T-helper 1 cell treated with Interleukin-12 subunit alpha and Interleukin-12 subunit beta and Interleukin-4 antibody, amounts not matched to agents 30 ng/mL and 1 ng/mL, for 36 hours (primary cell): ENCODE measurements around the gene PDLIM4. TPM values are rescaled to one million over a fixed set of nuclear protein-coding genes. Genes with fewer than 3 reads are reported as not detected.

ENCODE experiments used
- intact Hi-C: fragments of 100-400 bp; cut with micrococcal nuclease; formaldehyde crosslinking; loops from one replicate; pipeline ENCODE4 v1.15.1; 2024
- total RNA-seq: library from RNA; stranded (reverse); gene quantifications from 2 replicates; pipeline ENCODE4 v1.2.3, GENCODE V29; 2022

PDLIM4 gene
- total RNA-seq, 1 donor from 2014 or later: 0.74 TPM

DNA sequence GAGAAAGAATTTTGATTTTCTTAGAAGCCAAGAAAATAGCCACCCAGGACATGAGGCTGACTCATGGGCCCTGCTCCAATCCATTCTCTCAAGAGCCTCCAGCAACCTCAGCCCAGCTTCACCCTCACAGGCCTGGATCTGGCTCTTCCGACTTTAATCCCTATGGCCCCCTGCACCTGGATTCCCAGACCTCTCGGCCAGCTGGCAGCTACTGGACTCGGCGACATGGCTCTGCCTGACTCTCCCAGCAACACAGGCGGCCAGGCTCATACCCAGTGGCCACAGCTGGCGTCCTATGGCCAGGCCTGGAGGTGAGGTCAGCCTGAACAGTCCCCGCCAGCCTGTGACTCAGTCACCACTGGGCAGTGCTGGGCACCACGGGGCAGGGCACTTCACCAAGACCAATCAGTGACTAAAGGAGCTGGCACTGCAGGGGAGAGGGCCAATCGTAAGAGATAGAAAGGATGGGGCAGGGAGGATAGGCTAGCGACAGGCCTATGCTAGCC is 6.2 kb upstream of the PDLIM4 start:
- intact Hi-C loops: no loop called here

DNA sequence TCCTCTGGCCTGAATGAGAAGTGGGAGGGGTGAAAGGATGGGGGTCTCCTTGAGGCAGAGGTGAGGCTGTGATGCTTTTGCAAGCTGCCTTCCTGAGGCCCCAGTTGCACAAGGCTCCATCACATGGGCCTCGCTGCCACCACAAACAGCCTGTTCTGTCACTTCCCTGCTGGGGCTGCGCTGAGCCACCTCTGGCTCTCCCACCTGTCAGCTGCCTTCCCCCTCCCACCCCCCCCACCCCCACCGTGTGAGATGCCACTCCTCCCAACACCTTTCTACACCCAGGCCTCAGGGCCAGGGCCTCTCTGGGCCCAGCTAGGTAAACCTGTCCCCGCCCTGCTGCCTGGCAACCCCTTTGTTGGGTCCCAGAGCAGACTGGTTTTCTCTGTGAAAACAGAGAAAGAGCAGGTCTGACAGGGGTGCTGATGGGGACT is 4.5 kb upstream of the PDLIM4 start:
- intact Hi-C loops: no loop called here

DNA sequence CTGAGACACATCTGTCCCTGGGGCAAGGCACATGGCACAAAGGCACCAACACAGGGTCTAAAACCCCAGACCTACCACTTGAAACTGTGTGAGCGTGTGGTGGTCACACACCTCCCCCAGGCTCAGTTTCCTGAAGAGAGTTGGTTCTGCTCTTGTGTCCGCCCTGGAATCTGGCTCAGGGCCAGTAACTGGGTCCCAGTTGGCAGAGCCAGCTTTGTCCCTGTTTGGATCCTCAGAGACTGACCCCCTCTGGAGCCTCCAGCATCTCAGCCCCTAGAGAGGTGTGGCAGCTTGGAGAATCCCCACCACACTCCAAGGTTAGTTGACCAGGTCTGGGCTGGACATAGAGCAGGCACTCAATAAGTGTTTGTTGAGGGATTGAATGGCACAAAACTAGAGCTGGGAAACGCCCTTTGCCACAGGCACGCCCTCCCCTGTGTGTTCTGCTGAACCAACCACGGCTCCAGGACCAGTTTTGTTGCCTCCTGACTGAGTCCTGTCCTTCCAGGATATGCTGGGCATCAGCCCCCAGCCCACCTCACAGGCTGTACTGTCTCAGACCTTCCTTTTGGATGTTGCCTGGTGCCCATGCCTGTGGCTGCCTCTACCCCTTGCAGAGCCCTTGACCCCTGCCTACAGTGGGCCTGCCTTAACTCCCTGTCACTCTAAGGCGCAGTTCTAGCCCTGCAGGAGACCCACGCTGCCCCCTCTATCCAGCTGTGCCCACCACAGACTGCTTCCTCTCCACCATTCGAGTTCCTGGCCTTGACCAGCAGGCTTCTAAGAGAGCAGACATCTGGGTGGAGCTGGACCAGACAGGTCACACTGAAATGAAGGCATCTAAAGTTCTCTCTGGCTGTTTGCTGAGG is 3.8 kb upstream of the PDLIM4 start:
- intact Hi-C loops: no loop called here

DNA sequence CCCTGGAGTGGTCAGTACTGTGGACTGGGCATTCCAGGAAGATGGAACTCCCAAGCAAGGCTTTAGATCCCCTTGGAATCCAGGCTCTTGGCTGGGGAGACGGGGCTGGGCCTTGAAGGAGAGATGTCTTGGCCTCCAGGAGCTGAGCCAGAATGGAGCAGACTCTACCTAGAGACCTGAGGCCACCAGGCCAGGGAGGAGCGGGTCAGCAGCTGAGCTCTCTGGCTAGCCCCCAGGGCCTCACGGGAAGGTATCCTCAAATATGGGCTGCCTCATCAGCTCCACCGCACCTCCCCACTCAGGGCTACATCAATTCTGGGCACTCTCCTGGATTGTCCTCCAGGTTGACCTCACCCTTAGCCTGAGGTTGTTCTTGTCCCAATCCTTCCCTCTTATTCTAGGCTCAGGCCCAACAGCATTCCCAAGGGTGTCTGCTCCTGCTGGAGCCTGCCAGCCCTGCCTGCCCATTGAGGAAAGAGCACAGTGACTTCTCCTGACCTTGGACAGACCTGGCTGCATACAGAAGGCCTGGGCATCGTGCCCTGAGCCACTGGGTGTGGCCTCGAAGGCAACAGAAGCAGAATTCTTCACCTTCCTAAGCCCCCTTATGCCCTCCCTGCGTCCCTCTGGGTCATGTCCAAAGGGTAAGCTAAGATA is 3.0 kb upstream of the PDLIM4 start:
- intact Hi-C loops: no loop called here

DNA sequence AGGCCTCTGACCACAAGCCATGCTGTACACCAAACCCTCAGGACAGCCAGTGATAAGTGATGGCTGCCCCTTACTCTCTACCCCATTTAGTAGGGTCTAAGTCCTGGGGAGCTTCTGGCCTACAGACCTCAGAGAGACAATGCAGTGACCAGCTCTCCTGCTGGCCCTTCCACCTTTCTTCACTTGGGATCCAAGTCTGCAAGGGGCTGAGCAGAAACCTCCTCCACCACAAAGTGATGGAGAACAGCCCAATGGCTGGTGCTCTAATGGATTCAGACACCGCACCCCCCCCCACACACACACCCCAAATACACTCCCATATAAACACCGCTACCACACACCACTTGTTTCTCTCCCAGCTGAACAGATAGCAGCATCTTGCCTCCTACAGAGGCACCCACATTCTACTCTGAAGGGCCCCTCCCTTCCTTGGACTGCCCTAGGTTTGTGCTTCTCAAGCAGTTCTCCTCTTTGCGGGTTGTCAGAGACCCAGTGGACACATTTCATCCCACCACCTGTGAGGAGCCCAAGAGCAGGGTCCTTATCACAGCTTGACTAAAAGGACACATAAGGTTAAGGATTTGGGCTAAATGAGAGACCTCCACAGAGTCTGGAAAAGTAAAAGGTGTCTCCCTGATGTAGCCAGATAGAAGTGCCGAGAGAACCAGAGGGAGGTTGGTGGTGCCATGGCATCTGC is 1.3 kb upstream of the PDLIM4 start:
- intact Hi-C loops: no loop called here

DNA sequence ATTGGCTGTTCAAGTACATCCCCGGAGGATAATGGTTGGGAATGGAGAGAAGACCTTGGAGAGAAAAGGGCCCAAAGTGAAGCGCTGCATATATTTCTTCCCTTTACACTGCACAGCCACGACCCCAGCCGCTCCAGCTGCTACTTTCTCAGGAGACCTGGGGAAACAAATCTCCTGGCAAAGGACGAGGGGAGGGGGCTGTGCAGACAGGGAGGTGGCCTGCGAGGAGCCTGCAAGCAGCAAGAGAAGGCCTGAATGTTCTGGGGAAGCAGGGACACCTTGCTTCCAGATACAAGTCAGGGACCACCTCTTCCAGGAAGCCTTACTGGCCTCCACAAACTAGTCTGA is 739 bp upstream of the PDLIM4 start:
- intact Hi-C loops: no loop called here

DNA sequence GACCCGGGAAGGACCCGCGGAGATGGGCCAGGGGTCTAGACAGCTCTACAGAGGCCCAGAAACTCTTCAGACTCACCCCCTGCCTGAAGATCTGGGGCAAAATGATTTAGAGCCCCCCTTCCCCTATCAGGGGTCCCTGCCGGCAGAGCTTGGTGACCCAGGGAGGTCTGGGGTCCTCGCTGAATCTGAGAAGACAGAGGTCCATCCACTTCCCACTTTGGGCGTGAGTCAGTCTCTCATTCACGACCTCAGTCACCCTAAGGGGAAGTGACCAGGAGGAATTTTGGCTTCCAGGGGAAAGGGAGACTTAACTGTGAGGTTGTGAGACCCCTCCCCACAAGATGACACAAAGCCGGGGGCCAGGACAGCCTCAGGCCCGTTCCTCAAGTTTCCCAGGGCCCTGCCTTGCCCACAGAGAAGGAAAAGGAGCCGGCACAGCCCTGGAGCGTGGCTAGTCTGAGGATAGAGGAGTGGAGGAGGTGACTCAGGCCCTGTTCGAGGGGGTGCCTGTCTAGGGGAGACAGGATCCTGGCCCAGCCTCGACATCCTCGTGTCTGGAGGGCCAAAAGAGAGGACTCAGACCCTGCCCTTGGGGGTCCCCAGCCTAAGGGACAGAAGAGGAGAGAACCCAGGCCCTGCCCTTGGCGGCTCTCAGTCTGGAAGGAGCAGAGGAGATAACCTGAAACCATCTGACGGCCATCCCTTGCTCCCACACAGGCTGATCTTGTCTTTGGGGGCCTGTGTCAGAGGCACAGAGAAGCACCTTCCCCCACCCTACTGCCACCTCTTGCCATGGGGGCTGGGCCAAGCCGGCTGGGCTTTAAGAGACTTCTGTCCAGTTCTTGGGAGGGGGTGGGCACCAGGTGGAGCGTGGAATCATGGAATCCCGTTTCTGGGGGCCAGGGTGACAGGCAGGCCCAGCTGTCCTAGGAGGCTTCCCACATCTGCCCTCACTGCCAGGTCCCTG is 889 bp downstream of the PDLIM4 start:
- intact Hi-C loops: no loop called here

DNA sequence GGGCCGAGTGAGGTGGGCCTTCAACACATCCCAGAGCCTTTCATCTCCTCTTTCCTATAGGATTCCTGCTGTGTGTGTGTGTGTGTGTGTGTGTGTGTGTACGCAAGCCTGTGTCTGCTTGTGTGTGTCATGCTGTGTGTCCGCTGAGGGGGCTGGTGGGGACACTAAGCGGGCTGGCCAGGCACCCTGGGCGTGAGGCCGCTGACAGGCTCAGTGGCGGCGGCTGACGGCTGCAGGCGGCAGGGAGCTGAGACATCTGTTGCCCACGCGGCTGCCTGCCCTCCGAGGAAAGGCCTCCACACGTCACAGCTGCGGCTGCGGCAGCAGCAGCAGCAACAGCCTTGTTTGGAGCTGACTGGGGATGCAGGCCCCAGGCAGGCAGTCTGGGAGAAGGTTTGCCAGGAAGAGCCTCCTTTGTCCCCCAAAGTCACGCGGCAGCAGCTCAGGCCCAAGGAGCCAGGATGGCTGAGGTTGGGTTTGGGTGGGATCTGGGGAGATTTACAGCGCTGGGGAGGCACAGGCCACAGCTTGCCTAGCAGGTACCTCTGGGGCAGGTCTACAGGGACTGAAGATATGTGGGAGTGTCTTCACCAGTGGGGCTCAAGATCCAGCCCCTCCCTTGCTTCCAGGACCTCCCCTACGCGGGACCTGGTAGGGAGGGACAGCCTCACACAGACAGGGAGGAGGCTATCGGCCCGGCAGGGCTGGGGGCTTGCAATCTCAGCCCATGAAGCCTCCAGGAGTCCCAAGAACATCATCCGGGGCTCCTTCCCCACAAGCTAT is 1.8 kb downstream of the PDLIM4 start:
- intact Hi-C loops: no loop called here

DNA sequence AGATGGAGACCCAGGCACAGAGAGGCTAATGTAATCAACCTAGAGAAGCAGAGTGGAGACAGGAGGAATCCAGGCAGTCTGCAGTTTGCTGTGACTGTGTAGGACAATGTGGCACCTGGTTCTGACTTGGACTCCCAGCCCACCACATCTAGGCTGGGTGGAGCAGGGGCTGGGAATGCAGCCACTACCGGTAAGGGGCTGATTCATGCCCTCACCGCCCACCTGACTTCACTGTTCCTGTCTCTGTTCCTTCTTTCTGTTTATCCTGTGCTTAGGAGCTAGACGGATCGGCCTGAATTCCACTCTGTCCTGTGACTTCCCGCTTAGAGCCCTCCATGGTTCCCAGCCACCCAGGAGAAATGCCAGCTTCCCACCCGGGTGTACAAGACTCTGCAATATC is 2.6 kb downstream of the PDLIM4 start:
- intact Hi-C loops: no loop called here

DNA sequence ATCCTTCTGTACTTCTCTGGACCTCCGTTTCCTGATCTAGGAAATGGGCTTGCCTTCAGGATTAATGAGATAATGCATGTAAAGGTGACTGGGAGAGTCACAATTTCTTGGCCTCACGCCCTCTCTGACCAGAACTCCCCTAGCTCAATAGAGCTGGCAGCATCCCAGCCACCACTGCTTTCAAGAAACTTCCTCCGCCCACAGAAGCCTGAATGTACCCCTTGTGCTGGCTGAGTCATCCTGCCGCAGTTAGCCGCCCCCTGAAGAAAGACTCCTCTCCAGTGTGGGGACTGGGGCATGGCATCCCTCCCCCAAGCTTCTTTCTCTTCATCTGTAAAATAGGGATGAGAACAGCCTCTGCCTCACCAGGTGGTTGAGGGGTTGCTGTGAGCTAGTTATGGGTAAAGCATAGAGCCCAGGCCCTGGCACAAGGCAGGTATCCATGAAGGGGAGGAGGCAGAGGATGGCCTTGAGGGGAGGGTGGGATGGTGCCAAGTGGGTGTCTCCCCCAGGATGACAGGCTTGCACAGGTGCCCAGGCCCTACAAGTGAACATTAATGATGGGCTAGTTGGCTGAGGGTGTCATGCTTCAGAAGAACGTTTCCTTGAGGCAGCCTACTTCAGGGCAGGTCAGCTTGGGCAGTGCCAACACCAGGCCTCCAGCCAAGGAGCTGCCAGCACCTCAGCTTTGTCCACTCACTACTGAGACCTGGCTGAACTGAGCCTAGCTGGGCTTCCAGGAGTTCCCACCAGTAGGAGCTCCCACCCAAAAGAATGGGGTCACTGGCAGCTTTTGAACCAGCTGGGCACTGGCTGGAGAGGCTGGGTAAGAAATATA is 3.4 kb downstream of the PDLIM4 start:
- intact Hi-C loops: loop anchor here (1.0 kb wide), 1 partner anchor 18 kb away; no protein-coding TSS in a partner anchor

DNA sequence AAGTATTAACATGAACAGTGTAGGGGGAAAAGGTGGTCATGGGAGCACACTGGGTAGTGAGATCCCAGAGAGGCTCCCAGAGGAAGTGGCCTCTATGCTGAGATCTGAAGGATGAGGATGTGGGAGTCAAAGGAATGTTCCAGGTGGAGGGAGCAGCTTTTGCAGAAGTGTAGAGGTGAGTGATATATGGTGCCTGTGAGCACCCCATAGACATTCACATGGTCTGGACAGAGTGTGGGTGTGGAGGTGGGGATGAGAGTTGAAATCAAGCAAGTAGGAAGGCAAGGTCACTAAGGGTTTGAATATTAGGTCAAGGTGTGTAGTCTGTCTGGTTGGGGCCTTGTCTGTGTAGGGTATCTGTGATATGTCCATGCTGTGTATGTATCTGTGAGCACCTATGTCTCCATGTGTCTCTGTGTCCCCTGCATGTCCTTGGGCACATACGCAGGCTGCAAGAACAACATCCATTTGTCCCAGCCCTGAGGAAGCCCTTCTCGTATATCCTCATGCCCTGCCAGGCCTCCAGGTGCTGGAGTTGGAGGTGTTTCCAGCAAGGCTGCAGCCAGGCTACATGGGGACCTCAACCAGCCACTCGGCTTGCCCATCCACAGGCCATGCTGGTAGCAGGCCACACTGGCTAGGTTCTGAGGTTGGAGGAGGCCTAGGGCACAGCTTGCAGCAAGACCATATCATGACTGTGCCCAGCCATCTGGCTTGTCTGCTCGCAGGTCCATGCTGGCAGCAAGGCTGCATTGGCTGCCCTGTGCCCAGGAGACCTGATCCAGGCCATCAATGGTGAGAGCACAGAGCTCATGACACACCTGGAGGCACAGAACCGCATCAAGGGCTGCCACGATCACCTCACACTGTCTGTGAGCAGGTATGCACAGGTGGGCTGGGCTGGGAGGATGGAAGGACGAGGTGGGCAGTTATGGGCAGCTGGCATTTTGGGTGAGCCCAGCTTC is 4.7 kb downstream of the PDLIM4 start:
- intact Hi-C loops: loop anchor here (1.0 kb wide), 1 partner anchor 19 kb away; no protein-coding TSS in a partner anchor

DNA sequence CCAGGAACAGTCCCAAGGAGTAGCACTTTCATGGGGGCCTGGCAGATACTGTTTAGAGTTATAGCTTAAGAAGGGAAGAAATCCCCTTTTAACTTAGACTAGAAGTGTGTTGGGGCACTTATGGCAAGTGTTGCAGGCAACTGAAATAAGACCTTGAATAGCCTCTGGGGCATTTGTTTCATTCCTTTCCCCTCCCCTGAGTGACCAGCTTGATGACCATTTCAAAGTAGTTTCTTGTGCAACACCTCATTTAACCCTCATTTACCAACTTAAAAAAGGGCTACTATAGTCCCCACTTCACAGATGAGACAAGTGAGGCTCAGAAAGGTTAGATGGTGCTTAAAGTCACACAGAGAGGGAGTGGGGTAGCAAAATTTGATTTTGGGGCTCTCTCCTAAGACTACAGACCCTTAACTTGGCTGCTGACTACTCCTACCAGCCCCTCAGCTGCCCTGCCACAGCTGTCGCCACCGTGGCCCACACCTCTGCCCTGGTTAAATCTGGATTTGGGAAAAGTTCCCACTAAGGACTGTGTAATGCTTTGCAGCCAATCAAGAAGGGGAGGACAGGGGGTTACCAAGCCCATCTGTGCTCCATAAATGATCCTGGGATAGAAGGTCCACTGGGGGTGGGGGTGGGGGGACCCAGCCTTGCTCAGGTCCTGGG is 5.5 kb downstream of the PDLIM4 start:
- intact Hi-C loops: no loop called here

DNA sequence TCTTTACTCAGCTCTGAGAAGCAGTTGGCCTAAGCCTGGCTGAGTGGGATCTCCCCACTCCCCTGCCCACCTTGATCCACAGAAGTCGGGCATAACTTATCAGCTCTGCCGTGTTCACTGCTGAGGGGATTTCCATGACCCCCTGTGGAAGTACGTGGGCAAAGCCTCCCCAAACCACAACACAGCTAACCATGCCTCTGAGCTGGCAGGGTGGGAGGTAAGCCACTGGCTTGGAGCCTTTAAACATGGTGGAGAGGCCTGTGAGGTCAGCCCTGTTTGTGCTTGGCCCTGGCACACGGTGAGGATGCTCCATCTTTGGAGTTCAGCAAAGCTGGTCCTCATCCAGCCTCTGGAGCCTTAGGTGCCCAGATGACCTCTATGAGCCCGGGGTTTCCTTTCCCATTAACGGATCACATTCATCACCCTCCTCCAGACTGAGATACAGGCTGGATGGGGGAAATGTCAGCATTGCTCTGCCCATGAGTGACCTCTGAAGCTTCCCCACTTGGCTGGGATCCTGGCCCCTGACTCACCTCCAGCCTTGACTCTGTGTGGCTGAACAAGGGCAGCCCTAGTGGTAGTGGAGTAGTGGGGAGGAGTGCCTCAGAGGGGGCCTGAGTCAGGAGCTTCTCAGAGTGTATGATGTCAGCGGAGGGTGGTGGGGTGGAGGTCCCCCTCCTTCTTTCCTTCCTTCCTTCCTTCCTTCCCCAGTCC is 6.2 kb downstream of the PDLIM4 start:
- intact Hi-C loops: no loop called here

DNA sequence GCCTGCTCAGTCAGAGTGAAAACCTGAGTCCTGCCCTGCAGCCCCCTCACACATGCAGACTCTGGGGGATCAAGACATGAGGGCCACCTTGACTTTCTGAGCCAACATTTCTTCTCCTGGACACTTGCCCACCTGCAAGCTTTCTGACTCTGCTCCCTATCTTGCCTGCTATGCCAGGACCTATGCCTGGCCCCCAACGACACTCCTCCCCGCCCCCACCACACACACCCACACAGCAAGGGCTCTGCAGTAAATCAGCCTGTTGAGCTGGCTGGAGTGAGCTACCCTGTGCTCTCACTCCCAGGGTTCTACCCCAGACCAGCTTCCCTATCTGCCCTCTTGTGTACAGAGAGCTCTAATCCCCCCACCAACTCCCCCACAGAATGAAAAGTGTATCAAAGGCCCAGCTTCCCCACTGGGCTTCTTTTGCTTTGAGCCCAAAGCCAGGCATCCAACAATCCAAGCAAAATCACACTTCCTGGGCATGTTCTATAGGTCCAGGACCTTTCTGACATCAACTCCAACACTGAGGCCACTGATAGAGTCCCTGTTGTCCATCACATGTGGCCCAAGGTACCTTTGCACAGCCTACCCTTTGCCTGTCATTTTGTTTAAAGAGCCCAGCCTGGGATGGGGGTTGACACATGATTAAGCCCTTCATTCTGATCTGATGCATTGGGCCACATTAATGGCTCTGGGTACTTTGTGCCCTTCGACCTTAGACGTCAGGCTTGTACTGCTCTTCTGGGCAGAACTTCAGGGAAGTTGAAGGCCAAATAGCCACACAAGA is 7.2 kb downstream of the PDLIM4 start:
- intact Hi-C loops: no loop called here

DNA sequence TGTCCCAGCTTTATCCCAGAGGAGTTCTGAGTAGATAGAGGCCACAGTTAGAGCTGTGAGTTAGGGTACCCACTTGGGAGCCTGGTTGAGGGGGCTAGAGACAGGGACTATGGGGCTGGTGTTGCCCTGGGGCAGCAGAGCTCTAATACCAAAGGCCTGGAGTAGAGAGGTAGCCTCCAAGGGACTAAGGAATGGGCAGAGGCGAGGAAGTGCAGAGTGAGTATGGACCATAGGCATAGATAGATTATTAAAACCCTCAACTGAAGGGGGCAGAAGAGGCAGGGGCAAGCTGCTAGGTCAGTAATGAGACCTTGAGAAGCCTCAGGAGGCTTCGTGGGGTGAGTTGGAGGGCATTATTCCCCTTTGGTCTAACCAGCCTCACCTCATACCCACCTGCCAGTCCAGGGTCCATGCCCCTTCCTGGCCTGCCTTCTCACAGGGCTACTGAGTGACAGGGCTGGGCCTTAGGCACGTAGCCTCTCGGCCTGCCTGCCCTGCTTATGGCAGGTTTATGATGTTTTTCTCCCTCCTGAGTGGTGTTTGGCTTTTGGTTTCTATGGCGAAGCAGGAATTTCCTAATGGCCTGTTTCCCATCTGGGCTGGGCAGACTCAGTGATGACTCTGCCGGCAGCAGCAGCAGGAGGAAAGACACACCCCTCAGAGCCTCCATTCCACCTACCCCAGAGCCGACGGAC is 8.0 kb downstream of the PDLIM4 start:
- intact Hi-C loops: no loop called here
